A673 (cell line): ENCODE measurements around the gene SPATS2L. TPM values are rescaled to one million over a fixed set of nuclear protein-coding genes. Genes with fewer than 3 reads are reported as not detected.

ENCODE experiments used
- BruUV-seq: library from RNA; stranded (reverse); fragments of 400-500 nt; replicated peaks from 2 replicates; lab custom pipeline; 2021; lab: Mats Ljungman, UMichigan
- CTCF ChIA-PET: fragments of 300-600 bp; sonication (Branson Sonifier 250); formaldehyde crosslinking; loops from one replicate; lab custom pipeline; 2022; ENCODE audit warnings: antibody characterized with exemption; lab: Charles Lee
- POLR2A ChIA-PET: fragments of 300-600 bp; sonication (Branson Sonifier 250); formaldehyde crosslinking; loops from one replicate; lab custom pipeline; 2022; ENCODE audit warnings: antibody characterized with exemption; ENCODE audit not compliant: low non-redundant PET; lab: Charles Lee
- DNase-seq: peaks from one replicate; pipeline ENCODE4 v3.0.0-alpha.2; 2015; ENCODE audit warnings: low spot score
- H3K27ac ChIP-seq: fragments of 200-600 bp; sonication (generic); 2 replicates; pipeline ENCODE4 v1.5.1; 2016; ENCODE audit warnings: mixed run types, low read depth, mild to moderate bottlenecking, mixed read lengths, antibody characterized with exemption, low read length; ENCODE audit not compliant: poor library complexity, severe bottlenecking
- H3K27me3 ChIP-seq: fragments of 200-600 bp; sonication (generic); replicated peaks from 2 replicates; pipeline ENCODE4 v1.6.1; 2017; ENCODE audit warnings: mixed run types, low read depth, mild to moderate bottlenecking, mixed read lengths, antibody characterized with exemption, low read length; ENCODE audit not compliant: insufficient read depth, poor library complexity
- H3K36me3 ChIP-seq: fragments of 200-600 bp; sonication (generic); 2 replicates; pipeline ENCODE4 v1.6.1; 2016; ENCODE audit warnings: mixed run types, mild to moderate bottlenecking, mixed read lengths, antibody characterized with exemption, low read length; ENCODE audit not compliant: insufficient read depth, poor library complexity, severe bottlenecking
- H3K4me1 ChIP-seq: fragments of 200-600 bp; sonication (generic); 2 replicates; pipeline ENCODE4 v1.6.1; 2017; ENCODE audit warnings: mixed run types, mild to moderate bottlenecking, mixed read lengths, antibody characterized with exemption, low read length; ENCODE audit not compliant: insufficient read depth, poor library complexity, severe bottlenecking
- H3K4me3 ChIP-seq: fragments of 200-600 bp; sonication (generic); 2 replicates; pipeline ENCODE4 v1.5.1; 2016; ENCODE audit warnings: low read depth, mixed run types, mild to moderate bottlenecking, mixed read lengths, low read length; ENCODE audit not compliant: poor library complexity, severe bottlenecking
- H3K9me3 ChIP-seq: fragments of 200-600 bp; sonication (generic); 2 replicates; pipeline ENCODE4 v1.6.1; 2016; ENCODE audit warnings: mixed run types, low read depth, mild to moderate bottlenecking, mixed read lengths, antibody characterized with exemption, low read length; ENCODE audit not compliant: poor library complexity, severe bottlenecking
- EZH2 ChIP-seq: fragments of 200-600 bp; sonication (generic); IDR thresholded peaks from 2 replicates; pipeline ENCODE4 v1.6.1; 2017; ENCODE audit warnings: borderline replicate concordance, low read depth, mild to moderate bottlenecking, mixed read lengths, antibody characterized with exemption, low read length; ENCODE audit not compliant: poor library complexity, severe bottlenecking
- intact Hi-C: fragments of 100-400 bp; cut with micrococcal nuclease; formaldehyde crosslinking; loops from one replicate; pipeline ENCODE4 v1.10.0; 2022; ENCODE audit not compliant: unreplicated experiment
- total RNA-seq: library from RNA; stranded (reverse); gene quantifications from 2 replicates; pipeline ENCODE4 v1.2.3, GENCODE V29; 2021
- TF ChIP-seq, protein P1 (sequence below): fragments of 300-800, 200-600 bp; sonication (generic); conservative IDR thresholded peaks from 2 replicates; pipeline ENCODE4 v1.5.1; 2017; ENCODE audit warnings: low read depth, mild to moderate bottlenecking, antibody characterized with exemption, low read length, moderate library complexity, mixed read lengths

Gene SPATS2L
- total RNA-seq, 1 experiment from 2014 or later = 10.0 TPM

DNA sequence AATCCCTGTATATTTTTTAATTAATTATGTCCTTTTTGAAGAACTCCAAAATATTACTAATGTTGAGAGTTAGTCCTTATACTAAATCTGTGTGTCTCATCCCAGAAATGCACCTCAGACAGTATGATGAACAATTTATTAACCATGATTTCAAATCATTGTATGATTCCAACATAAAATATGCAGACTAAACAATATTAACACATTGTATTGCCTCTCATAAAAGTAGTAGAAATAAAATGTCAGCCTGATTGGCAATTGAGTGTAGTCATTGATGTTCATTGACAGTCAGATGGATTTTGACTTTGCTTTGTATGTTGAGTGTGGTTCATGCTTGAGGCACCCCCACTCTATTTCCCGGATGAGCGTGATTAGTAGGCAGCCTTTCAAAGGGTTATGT is 145.9 kb downstream of the SPATS2L start:
- DNase-seq = no peak
- H3K27me3 ChIP-seq = no peaks in the 10 kb centered on the region
- no peaks in the 10 kb centered on the region for H3K36me3 ChIP-seq
- CTCF ChIA-PET = no interaction called here
- no peaks in the 10 kb centered on the region for H3K9me3 ChIP-seq
- TF ChIP-seq, protein P1, sequence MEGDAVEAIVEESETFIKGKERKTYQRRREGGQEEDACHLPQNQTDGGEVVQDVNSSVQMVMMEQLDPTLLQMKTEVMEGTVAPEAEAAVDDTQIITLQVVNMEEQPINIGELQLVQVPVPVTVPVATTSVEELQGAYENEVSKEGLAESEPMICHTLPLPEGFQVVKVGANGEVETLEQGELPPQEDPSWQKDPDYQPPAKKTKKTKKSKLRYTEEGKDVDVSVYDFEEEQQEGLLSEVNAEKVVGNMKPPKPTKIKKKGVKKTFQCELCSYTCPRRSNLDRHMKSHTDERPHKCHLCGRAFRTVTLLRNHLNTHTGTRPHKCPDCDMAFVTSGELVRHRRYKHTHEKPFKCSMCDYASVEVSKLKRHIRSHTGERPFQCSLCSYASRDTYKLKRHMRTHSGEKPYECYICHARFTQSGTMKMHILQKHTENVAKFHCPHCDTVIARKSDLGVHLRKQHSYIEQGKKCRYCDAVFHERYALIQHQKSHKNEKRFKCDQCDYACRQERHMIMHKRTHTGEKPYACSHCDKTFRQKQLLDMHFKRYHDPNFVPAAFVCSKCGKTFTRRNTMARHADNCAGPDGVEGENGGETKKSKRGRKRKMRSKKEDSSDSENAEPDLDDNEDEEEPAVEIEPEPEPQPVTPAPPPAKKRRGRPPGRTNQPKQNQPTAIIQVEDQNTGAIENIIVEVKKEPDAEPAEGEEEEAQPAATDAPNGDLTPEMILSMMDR = no peak
- TF ChIP-seq EZH2 = no peak
- no TSS peak for BruUV-seq
- no peak overlapping the region for H3K4me3 ChIP-seq
- POLR2A ChIA-PET = no interaction called here
- peaks cover 19% of the 10 kb centered on the region for H3K4me1 ChIP-seq
- intact Hi-C loops = no loop called here
- no peak overlapping the region for H3K27ac ChIP-seq

DNA sequence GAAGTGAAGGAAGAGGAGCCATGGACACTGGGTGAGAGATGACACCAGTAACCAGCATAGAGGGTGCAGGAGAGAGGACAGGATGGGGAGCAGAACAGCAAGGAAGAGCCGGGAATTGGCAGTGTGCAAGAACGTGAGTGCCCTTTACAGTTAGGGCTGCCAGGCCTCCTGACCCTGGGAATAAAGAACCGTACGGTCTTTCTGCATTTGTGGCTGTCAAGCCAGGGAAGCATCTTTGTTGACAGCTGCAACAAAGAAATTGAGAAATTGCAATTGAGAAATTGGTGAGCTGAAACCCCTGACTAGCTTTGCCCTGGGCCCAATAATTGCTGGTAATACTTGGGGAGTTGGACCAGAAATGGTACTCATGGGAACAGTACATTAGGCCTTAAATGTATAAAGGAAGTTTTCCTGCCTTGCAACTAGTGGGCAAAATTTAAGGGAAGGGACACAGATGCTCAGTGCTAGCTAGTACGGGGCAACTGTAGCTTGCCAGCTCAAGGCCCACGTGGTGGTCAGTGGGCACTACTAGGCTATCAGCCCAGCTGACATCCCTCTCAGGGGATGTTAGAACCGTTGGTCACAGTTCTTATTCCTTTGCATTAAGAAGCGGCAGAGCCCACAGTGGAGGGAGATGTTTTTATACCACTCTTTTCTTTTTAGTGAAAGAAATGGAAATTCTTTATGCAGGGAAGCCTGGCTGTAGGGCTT is 146.8 kb downstream of the SPATS2L start:
- no peaks in the 10 kb centered on the region for H3K27me3 ChIP-seq
- no peak for TF ChIP-seq EZH2
- TF ChIP-seq, protein P1 = no peak
- ChIA-PET POLR2A (no interaction called here), CTCF (no interaction called here)
- no peaks in the 10 kb centered on the region for H3K9me3 ChIP-seq
- no peak overlapping the region for H3K4me3 ChIP-seq
- intact Hi-C loops = no loop called here
- no peaks in the 10 kb centered on the region for H3K36me3 ChIP-seq
- no peak overlapping the region for H3K27ac ChIP-seq
- BruUV-seq = no TSS peak
- no peak for DNase-seq
- H3K4me1 ChIP-seq = peaks cover 19% of the 10 kb centered on the region

DNA sequence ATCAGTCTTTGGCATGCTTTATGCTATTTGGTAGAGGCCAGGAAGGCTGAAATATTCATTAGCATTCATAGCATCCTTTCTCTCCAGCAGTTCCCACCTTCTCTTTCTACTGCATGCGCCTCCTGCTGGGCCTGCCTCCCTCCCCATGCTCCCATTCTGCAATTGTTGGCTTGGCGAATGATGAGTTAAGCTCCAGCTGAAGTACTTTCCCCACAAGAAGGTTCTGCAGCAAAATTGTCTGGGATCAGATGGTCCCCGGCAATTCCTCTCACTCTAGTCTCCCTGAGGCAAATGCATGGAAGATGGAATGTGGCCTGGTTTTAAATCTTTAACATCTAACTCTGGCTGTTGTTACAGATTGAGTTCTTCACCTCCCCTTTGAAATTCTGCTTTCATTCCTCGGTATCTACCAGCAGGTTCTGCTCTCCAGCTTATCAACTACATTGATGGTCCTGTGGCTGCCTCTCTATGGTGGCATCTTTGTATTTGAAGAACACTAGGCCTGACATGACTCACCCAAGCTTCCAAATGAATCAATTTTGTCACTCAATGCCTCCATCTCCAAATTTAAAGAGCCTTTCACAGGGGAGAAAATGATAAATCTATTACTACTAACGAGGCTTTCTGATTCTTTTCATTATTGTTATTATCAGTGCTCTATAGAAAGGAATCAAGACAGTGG is 147.5 kb downstream of the SPATS2L start:
- Histone ChIP-seq H3K4me3 (no peak overlapping the region), H3K27ac (no peak overlapping the region), H3K27me3 (no peaks in the 10 kb centered on the region), H3K4me1 (peaks cover 19% of the 10 kb centered on the region), H3K9me3 (no peaks in the 10 kb centered on the region), H3K36me3 (no peaks in the 10 kb centered on the region)
- ChIA-PET CTCF (no interaction called here), POLR2A (interaction anchor here (0.6 kb wide), 1 partner anchor 141 kb away, joined by 3 read pairs; no protein-coding TSS in a partner anchor)
- intact Hi-C loops = no loop called here
- DNase-seq = no peak
- BruUV-seq = no TSS peak
- TF ChIP-seq EZH2 = no peak
- TF ChIP-seq, protein P1 = no peak
